GM12878 (cell line): ENCODE measurements around the gene KLHL18. TPM values are rescaled to one million over a fixed set of nuclear protein-coding genes. Genes with fewer than 3 reads are reported as not detected.

ENCODE experiments used
- ATAC-seq: fragments of 200-7000 bp; cut with Tn5 transposase; 3 replicates; pipeline ENCODE4 v1.9.1; 2020; ENCODE audit warnings: mild to moderate bottlenecking, moderate library complexity
- BruUV-seq: library from RNA; stranded (reverse); fragments of 400-500 nt; replicated peaks from 2 replicates; lab custom pipeline; 2021; lab: Mats Ljungman, UMichigan
- CTCF ChIA-PET: fragments of 300-600 bp; sonication (Branson Sonifier 250); formaldehyde crosslinking; extraction: SDS; loops from one replicate; lab custom pipeline; 2021; ENCODE audit warnings: inconsistent platforms; lab: Yijun Ruan, JAX
- POLR2A ChIA-PET: fragments of 350-600 bp; formaldehyde crosslinking; extraction: SDS; loops from one replicate; lab custom pipeline; 2021; ENCODE audit warnings: inconsistent platforms; lab: Charles Lee
- RAD21 ChIA-PET: fragments of 300-600 bp; sonication (Branson Sonifier 250); formaldehyde crosslinking; loops from one replicate; lab custom pipeline; 2023; ENCODE audit warnings: antibody characterized with exemption; ENCODE audit not compliant: unreplicated experiment; lab: Charles Lee
- SMC1A ChIA-PET: fragments of 300-600 bp; sonication (Branson Sonifier 250); formaldehyde crosslinking; loops from one replicate; lab custom pipeline; 2023; ENCODE audit not compliant: unreplicated experiment, uncharacterized antibody; lab: Charles Lee
- DNase-seq: peaks from one replicate; pipeline ENCODE4 v3.0.0-alpha.2; 2011; ENCODE audit warnings: low read depth, low spot score
- FAIRE-seq: peaks from 3 replicates; lab custom pipeline; 2011; peaks lifted over from hg19 to GRCh38; lab: Jason Lieb, UNC
- H2AFZ ChIP-seq: 2 replicates; pipeline ENCODE4 v1.6.0; 2011; ENCODE audit warnings: low read depth, low read length, control low read depth; ENCODE audit not compliant: control insufficient read depth
- H3K27ac ChIP-seq: 2 replicates; pipeline ENCODE4 v1.5.1; 2011; ENCODE audit warnings: control low read depth; ENCODE audit not compliant: control insufficient read depth, insufficient read depth
- H3K27me3 ChIP-seq, 2 experiments: replicated peaks in 1 of 2; 2 replicates each; pipeline versions ENCODE4 v1.6.0 to v1.6.1; 2011; ENCODE audit warnings: low read length in 1 of 2; ENCODE audit not compliant: control insufficient read depth in 2 of 2, insufficient read depth in 2 of 2
- H3K36me3 ChIP-seq, 2 experiments: 2 replicates each; pipeline ENCODE4 v1.5.1; 2011; ENCODE audit warnings: low read length in 1 of 2; ENCODE audit not compliant: control insufficient read depth in 2 of 2, insufficient read depth in 2 of 2
- H3K4me1 ChIP-seq: 2 replicates; pipeline ENCODE4 v1.6.1; 2011; ENCODE audit warnings: mild to moderate bottlenecking, low read length, moderate library complexity, mixed read lengths; ENCODE audit not compliant: control insufficient read depth, insufficient read depth
- H3K4me2 ChIP-seq: 2 replicates; pipeline ENCODE4 v1.6.0; 2011; ENCODE audit warnings: control low read depth; ENCODE audit not compliant: control insufficient read depth, insufficient read depth
- H3K4me3 ChIP-seq: fragments of 200-600 bp; sonication (generic); 2 replicates; pipeline ENCODE4 v1.5.1; 2016
- H3K79me2 ChIP-seq: 2 replicates; pipeline ENCODE4 v1.6.0; 2011; ENCODE audit warnings: low read length; ENCODE audit not compliant: control insufficient read depth, insufficient read depth
- H3K9ac ChIP-seq: 2 replicates; pipeline ENCODE4 v1.8.0; 2011; ENCODE audit warnings: low read length, control low read depth, mixed read lengths; ENCODE audit not compliant: control insufficient read depth, insufficient read depth
- H3K9me3 ChIP-seq: replicated peaks from 3 replicates; pipeline ENCODE4 v1.5.1; 2011; ENCODE audit warnings: mild to moderate bottlenecking, low read length; ENCODE audit not compliant: control insufficient read depth, insufficient read depth
- H4K20me1 ChIP-seq: 2 replicates; pipeline ENCODE4 v1.6.0; 2011; ENCODE audit not compliant: control insufficient read depth, insufficient read depth
- BMI1 ChIP-seq: fragments of 450-650 bp; IDR thresholded peaks from 2 replicates; pipeline ENCODE4 v1.6.1; 2016; ENCODE audit warnings: mild to moderate bottlenecking, moderate library complexity, borderline replicate concordance
- CBFB ChIP-seq: IDR thresholded peaks from 2 replicates; pipeline ENCODE4 v1.6.1; 2016; ENCODE audit warnings: antibody characterized with exemption, low read depth
- CEBPB ChIP-seq, 2 experiments: fragments of 150-350 bp in 1 of 2; IDR thresholded peaks; 2 replicates each; pipeline ENCODE4 v1.6.1; 2012 to 2014; ENCODE audit warnings: low read depth in 2 of 2, low read length in 2 of 2, borderline replicate concordance in 1 of 2, inconsistent platforms in 1 of 2
- DPF2 ChIP-seq: fragments of 450-650 bp; IDR thresholded peaks from 2 replicates; pipeline ENCODE4 v1.6.1; 2017; ENCODE audit warnings: mild to moderate bottlenecking
- IRF4 ChIP-seq: IDR thresholded peaks from 2 replicates; pipeline ENCODE4 v1.6.1; 2011; ENCODE audit warnings: low read depth, low read length
- JUND ChIP-seq: IDR thresholded peaks from 2 replicates; pipeline ENCODE4 v1.6.1; 2012; ENCODE audit warnings: low read depth, mild to moderate bottlenecking, low read length, improper control_type of control experiment, moderate library complexity
- MTA3 ChIP-seq: IDR thresholded peaks from 2 replicates; pipeline ENCODE4 v1.6.1; 2012; ENCODE audit warnings: low read length, inconsistent platforms, borderline replicate concordance
- MXI1 ChIP-seq: fragments of 150-350 bp; IDR thresholded peaks from 2 replicates; pipeline ENCODE4 v1.6.1; 2011; ENCODE audit warnings: low read depth, mild to moderate bottlenecking, inconsistent platforms, low read length, improper control_type of control experiment
- NFYB ChIP-seq: IDR thresholded peaks from 2 replicates; pipeline ENCODE4 v1.6.1; 2011; ENCODE audit warnings: low read depth, mild to moderate bottlenecking, low read length, improper control_type of control experiment, moderate library complexity; ENCODE audit not compliant: insufficient read depth
- RB1 ChIP-seq: fragments of 450-650 bp; formaldehyde crosslinking; IDR thresholded peaks from 2 replicates; pipeline ENCODE4 v1.6.1; 2017; ENCODE audit warnings: mild to moderate bottlenecking, borderline replicate concordance
- RBBP5 ChIP-seq: fragments of 200-600 bp; sonication (generic); conservative IDR thresholded peaks from 2 replicates; pipeline ENCODE4 v1.6.1; 2016
- RUNX3 ChIP-seq: IDR thresholded peaks from 2 replicates; pipeline ENCODE4 v1.6.1; 2012; ENCODE audit warnings: low read length, inconsistent platforms
- SUZ12 ChIP-seq: fragments of 200-600 bp; sonication (generic); IDR thresholded peaks from one replicate; pipeline ENCODE4 v1.6.1; 2018; ENCODE audit warnings: antibody characterized with exemption, mild to moderate bottlenecking; ENCODE audit not compliant: unreplicated experiment
- TAF1 ChIP-seq: IDR thresholded peaks from 2 replicates; pipeline ENCODE4 v1.6.1; 2011; ENCODE audit warnings: mild to moderate bottlenecking, low read depth, low read length, borderline replicate concordance
- TARDBP ChIP-seq: IDR thresholded peaks from 2 replicates; pipeline ENCODE4 v1.6.1; 2016; ENCODE audit warnings: borderline replicate concordance
- TBL1XR1 ChIP-seq: IDR thresholded peaks from 2 replicates; pipeline ENCODE4 v1.6.1; 2012; ENCODE audit warnings: low read depth, low read length, improper control_type of control experiment
- TCF7 ChIP-seq: IDR thresholded peaks from 2 replicates; pipeline ENCODE4 v1.6.1; 2014; ENCODE audit warnings: antibody characterized with exemption, borderline replicate concordance
- WRNIP1 ChIP-seq: IDR thresholded peaks from 2 replicates; pipeline ENCODE4 v1.6.1; 2011; ENCODE audit warnings: low read depth, low read length, improper control_type of control experiment, borderline replicate concordance
- YBX1 ChIP-seq: fragments of 450-650 bp; IDR thresholded peaks from 2 replicates; pipeline ENCODE4 v1.6.1; 2016; ENCODE audit warnings: antibody characterized with exemption
- ZNF274 ChIP-seq: IDR thresholded peaks from one replicate; pipeline ENCODE4 v1.8.0; 2011; ENCODE audit not compliant: insufficient read length, insufficient read depth
- ZNF622 ChIP-seq: fragments of 450-650 bp; IDR thresholded peaks from 2 replicates; pipeline ENCODE4 v1.6.1; 2017; ENCODE audit warnings: mild to moderate bottlenecking, inconsistent platforms
- WGBS: methylation state at CpG from one replicate; pipeline ENCODE4 v1.1.6; 2016; ENCODE audit warnings: low lambda C conversion rate; ENCODE audit not compliant: insufficient replicate concordance, insufficient coverage; ENCODE audit errors: missing lambda C conversion rate; 5-methylcytosine and 5-hydroxymethylcytosine counted together
- in situ Hi-C: fragments of 300-500 bp; cut with MboI; formaldehyde crosslinking; loops from 9 replicates; pipeline ENCODE4 v1.14.3; 2018; ENCODE audit warnings: mixed read lengths
- intact Hi-C: fragments of 100-400 bp; cut with micrococcal nuclease; formaldehyde crosslinking; loops from one replicate; pipeline ENCODE4 v1.14.2; 2022; ENCODE audit not compliant: unreplicated experiment
- polyA plus RNA-seq, 11 experiments: library from polyadenylated mRNA; depleted of rRNA in 4 of 11; unstranded in 6 of 11; stranded (reverse) in 5 of 11; fragments of >200 nt; fragmentation: Nextera tagmentation in 4 of 11; fragmentation: Illumina TruSeq in 1 of 11; extraction: Ambion mirVana in 4 of 11; extraction: Trizol in 1 of 11; gene quantifications; 1 replicate in 1 of 11; 2 replicates in 10 of 11; pipeline versions ENCODE4 v1.2.1 to v1.2.3, GENCODE V29; 2011 to 2016; ENCODE audit warnings: inconsistent platforms in 2 of 11, missing spikeins in 2 of 11, low read depth in 1 of 11
- total RNA-seq, 4 experiments: library from RNA; depleted of rRNA in 3 of 4; stranded (reverse); fragments of >200 nt in 3 of 4; fragmentation: Illumina TruSeq in 1 of 4; extraction: Trizol in 1 of 4; gene quantifications; 2 replicates each; pipeline versions ENCODE4 v1.2.1 to v1.2.3, GENCODE V29; 2013 to 2021
- TF ChIP-seq, protein P1 (sequence below): IDR thresholded peaks from 2 replicates; pipeline ENCODE4 v1.6.1; 2011; ENCODE audit warnings: borderline replicate concordance, low read depth, mild to moderate bottlenecking, moderate library complexity, low read length; ENCODE audit not compliant: insufficient read depth, poor library complexity, severe bottlenecking
- TF ChIP-seq, protein P2 (sequence below): IDR thresholded peaks from 2 replicates; pipeline ENCODE4 v1.6.1; 2011; ENCODE audit warnings: borderline replicate concordance, low read depth, mild to moderate bottlenecking, moderate library complexity, mixed read lengths, low read length; ENCODE audit not compliant: insufficient read depth; ENCODE audit errors: extremely low read length
- TF ChIP-seq, protein P3 (sequence below): IDR thresholded peaks from 2 replicates; pipeline ENCODE4 v1.6.1; 2011; ENCODE audit warnings: mild to moderate bottlenecking, low read depth, low read length, moderate library complexity; ENCODE audit not compliant: insufficient replicate concordance

The KLHL18 gene
- total and polyA plus RNA-seq, 10 of the 15 experiments (the other 5 are each of a cell fraction or from before 2014, with no cell fraction given) = 24.0 to 69.8 (median 51.7) TPM

DNA sequence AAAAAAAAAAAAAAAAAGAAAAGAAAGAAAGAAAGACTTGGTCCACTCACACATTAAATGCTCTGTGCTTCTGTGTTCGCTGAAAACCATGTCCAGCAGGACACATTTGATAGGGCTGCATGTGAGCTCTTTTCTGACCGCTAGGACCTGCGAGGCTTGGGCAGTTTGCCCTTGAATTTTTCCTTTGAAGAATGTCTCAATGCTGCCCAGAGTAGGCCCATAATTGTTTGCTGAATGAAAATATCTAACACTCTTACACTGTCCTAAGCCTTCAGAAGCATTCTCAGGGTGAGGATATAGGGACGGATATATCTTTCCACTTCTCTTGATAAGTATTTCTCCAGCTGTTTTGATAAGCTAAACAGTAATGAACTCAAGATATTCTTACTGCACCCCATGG is 6.2 kb upstream of the KLHL18 start (continued):
- TF ChIP-seq, protein P1, sequence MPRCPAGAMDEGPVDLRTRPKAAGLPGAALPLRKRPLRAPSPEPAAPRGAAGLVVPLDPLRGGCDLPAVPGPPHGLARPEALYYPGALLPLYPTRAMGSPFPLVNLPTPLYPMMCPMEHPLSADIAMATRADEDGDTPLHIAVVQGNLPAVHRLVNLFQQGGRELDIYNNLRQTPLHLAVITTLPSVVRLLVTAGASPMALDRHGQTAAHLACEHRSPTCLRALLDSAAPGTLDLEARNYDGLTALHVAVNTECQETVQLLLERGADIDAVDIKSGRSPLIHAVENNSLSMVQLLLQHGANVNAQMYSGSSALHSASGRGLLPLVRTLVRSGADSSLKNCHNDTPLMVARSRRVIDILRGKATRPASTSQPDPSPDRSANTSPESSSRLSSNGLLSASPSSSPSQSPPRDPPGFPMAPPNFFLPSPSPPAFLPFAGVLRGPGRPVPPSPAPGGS = no peak
- TF ChIP-seq TARDBP (no peak), JUND (no peak), SUZ12 (no peak), NFYB (no peak), ZNF274 (no peak), MTA3 (no peak), RB1 (no peak), TAF1 (no peak), CEBPB (IDR thresholded peaks at IDR 0.05; ENCODE audit: borderline replicate concordance in 1 of 2, low read depth in 2 of 2, low read length in 2 of 2) (no peak)

DNA sequence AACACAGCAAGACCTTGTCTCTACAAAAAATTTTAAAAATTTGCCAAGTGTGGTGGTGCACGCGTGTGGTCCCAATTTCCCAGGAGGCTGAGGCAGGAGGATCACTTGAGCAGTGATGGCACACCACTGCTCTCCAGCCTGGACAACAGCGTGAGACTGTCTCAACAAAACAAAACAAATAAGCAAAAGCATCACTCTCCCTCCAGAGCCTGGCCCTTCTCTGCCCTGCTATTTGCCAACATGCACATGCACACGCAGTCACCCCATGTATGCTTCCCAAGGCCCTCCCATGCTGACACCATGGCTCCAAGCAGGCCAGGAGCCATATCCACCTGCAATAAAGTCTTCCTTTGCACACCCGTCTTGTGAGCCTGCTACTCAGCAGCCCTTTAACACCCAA is 2.2 kb upstream of the KLHL18 start:
- SMC1A ChIA-PET = interaction anchor here (1.3 to 2.0 kb wide), 3 partner anchors 11 to 116 kb away, joined by 3 to 6 read pairs (median 5); partner anchors contain the start of gene SETD2
- H3K27me3 ChIP-seq = no peaks in the 10 kb centered on the region
- in situ Hi-C loops = no loop called here
- no TSS peak for BruUV-seq
- no peak overlapping the region for H3K9ac ChIP-seq
- no peak overlapping the region for H3K4me2 ChIP-seq
- CTCF ChIA-PET = interaction anchor here (1.5 to 1.6 kb wide), 2 partner anchors 24 to 43 kb away, joined by 3 to 7 read pairs; no protein-coding TSS in a partner anchor
- peaks cover 11% of the 10 kb centered on the region for H3K4me1 ChIP-seq
- no peak overlapping the region for H3K27ac ChIP-seq
- intact Hi-C loops = loop anchor here (10.0 kb wide), 1 partner anchor 94 kb away; no protein-coding TSS in a partner anchor
- RAD21 ChIA-PET = interaction anchor here (1.5 to 3.2 kb wide), 2 partner anchors 44 to 53 kb away, joined by 3 to 12 read pairs; no protein-coding TSS in a partner anchor
- no peak for ATAC-seq
- POLR2A ChIA-PET = no interaction called here
- peaks cover 29% of the 10 kb centered on the region for H3K79me2 ChIP-seq
- H3K4me3 ChIP-seq = no peak overlapping the region
- no peak for DNase-seq
- no peak overlapping the region for H2AFZ ChIP-seq
- no peaks in the 10 kb centered on the region for H4K20me1 ChIP-seq
- FAIRE-seq = no peak
- no peaks in the 10 kb centered on the region for H3K9me3 ChIP-seq
- H3K36me3 ChIP-seq = no peaks in the 10 kb centered on the region
- WGBS = 87% methylated on average over 5 of the region's 5 CpGs
- TF ChIP-seq TCF7 (no peak), DPF2 (no peak), MXI1 (no peak), CBFB (no peak), YBX1 (no peak), RBBP5 (no peak), TBL1XR1 (no peak), BMI1 (no peak), ZNF622 (no peak), IRF4 (no peak), RUNX3 (no peak), WRNIP1 (no peak)
- TF ChIP-seq, protein P2, sequence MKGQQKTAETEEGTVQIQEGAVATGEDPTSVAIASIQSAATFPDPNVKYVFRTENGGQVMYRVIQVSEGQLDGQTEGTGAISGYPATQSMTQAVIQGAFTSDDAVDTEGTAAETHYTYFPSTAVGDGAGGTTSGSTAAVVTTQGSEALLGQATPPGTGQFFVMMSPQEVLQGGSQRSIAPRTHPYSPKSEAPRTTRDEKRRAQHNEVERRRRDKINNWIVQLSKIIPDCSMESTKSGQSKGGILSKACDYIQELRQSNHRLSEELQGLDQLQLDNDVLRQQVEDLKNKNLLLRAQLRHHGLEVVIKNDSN = no peak
- TF ChIP-seq, protein P3, sequence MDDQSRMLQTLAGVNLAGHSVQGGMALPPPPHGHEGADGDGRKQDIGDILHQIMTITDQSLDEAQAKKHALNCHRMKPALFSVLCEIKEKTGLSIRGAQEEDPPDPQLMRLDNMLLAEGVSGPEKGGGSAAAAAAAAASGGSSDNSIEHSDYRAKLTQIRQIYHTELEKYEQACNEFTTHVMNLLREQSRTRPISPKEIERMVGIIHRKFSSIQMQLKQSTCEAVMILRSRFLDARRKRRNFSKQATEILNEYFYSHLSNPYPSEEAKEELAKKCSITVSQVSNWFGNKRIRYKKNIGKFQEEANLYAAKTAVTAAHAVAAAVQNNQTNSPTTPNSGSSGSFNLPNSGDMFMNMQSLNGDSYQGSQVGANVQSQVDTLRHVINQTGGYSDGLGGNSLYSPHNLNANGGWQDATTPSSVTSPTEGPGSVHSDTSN = no peak
